Fibroblast of peridontal ligament (primary cell): ENCODE results near the gene NDUFA7.
A peak's percentile ranks its signal among the peaks of the same experiment; 100 is the strongest.
"Not testable (repeated sequence)": the region's sequence is repeated elsewhere in the genome, so short reads cannot be mapped to it uniquely, and the experiment has no call there.

ENCODE experiments used
- DNase-seq: peaks from one replicate; pipeline ENCODE4 v3.0.0-alpha.2; 2010; ENCODE audit errors: extremely low read depth

Gene NDUFA7

GRCh38 chr19:8319807-8320520 is 1.2 kb downstream of the NDUFA7 start:
- DNase-seq, result no peak

DNA sequence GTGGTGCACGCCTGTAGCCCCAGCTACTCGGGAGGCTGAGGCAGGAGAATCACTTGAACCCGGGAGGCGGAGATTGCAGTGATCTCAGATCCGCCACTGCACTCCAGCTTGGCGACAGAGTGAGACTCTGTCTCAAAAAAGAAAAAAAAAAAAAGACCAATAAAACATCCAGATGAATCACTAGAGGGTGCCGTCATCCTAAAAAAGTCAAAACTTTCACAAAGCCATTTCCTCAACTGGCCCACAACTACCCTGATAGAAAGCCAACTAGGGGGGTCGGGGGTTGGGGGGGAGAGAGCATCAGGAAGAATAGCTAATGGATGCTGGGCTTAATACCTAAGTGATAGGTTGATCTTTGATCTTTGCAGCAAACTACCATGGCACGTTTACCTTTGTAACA is 2.3 kb downstream of the NDUFA7 start:
- peak; percentile 32 for DNase-seq

GRCh38 chr19:8316351-8317125 is 4.6 kb downstream of the NDUFA7 start:
- DNase-seq, result no peak

GRCh38 chr19:8314981-8315640 is 6.1 kb downstream of the NDUFA7 start:
- not testable (repeated sequence) for DNase-seq

DNA sequence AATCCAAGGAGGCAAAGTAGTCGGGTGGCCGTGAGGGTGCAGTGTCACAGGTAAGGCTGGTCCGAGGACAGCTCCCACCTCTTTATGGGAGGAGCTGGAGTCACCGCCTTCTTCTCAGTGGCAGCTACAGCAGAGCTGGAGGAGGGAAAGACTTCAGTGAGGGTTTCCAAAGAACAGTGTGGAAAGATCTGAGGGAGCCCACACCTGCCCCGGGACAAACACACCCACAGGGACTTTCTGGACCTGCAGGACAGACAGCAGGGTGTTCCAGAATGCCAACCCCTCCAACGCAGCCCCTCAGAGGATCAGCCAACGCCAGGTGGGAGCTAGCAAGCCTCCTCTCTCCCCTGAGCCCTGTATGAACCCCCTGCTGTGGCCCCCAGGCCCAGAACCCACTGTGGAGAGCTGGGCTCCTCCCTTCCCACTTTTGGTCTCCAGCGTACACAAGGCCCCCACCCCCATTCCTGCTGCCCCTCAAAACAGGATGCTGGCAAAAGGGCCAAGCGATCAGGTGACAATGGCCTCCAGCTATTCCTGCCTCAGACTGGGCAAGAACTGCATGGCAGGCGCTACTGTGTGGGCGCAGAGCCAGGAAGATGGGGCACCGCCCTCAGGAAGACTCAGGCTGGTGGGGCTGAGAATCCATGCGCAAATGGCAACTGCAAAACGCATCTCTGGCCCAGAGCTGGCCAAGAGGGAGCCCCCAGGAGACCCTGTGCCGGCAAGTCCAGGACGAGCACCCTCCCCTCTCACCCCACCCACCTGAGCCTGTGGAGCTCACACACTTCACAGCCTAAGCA is 9.5 kb downstream of the NDUFA7 start:
- DNase-seq, result no peak

DNA sequence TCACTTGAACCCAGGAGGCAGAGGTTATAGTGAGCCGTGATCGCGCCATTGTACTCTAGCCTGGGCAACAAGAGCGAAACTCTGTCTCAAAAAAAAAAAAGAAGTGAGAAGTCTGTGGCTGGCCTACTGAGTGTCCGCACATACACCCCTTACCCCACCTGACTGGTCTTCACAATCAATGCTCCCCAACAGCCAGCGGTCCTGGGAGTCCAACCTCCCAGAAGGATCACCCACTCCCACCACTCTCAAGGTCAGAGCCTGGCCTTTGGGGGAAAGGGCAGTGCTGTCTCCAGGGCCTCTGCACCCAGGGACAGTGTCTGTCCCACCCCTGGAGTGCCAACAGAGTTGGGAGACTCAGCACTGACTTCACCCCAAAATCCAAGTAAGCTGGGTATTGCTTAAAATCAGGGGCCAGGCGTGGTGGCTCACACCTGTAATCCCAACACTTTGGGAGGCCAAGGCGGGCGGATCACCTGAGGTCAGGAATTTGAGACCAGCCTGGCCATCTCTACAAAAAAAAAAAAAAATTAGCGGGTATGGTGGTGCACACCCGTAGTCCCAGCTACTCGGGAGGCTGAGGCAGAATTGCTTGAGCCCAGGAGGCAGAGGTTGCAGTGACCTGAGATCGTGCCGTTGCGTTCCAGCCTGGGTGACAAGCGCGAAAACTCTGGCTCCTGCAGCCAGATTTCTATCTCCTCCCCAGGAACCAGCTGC is 10.7 kb downstream of the NDUFA7 start:
- no peak for DNase-seq

DNA sequence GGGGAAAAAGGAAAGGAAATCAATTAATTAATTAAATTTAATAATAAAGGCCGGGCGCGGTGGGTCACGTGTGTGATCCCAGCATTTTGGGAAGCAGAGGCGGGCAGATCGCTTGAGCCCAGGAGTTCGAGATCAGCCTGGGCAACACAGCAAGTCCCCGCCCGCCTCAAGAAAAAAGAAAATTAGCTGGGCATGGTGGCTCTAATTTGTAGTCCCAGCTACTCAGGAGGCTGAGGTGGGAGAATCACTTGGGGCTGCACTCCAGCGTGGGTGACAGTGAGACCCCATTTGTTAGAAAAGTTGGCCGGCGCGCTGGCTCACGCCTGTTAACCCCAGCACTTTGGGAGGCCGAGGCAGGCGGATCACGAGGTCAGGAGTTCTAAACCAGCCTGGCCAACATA is 12.3 kb downstream of the NDUFA7 start:
- no peak for DNase-seq

DNA sequence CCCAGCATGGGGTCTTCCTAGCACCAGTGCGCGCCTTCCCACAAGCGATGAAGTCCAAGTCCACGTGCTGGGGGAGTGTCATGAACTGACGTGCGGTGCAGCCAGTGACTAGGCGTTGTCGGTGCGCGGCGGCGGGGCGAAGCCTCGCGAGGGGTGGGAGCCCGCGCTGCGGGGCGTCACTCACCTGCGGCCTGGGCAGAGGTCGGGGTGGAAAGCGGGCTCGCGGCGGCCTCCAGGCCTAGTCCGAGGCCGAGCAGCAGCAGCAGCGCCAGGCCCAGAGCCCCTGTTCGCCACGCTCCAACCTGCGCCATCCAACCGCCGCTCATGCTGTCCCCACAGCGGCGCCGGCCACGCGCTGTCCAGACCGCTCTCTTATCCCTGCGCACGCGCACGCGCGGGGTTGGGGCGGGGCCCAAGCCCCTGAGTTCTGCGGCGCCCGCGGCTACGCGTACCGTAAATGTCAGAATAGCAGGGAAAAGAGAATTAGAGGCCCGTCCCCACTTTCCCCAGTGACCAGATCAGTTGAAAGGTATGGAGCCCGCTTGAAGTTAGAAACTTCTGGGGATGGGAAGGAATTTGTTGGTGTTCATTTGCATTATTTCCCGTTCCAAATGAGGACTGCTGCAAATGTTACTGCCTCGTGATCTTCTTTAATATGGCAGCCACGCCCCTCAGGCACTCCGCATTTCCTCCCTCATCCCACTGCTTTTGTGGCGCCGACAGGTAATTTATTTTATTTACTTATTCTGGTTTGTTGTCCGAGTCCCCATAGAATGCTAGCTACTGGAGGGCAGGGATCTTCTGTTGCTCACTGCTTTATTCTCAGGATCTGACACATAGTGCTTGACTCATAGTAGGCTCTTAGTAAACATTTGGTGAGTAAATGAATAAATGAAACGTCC is 13.0 kb downstream of the NDUFA7 start, which contains the start of gene CD320:
CD320 (minus strand) TSS at position 394 of the 902 bp plus-strand sequence; CDS start at position 326, 68 bp downstream.
- DNase-seq, result peak; percentile 86

GRCh38 chr19:8307400-8307964 is 13.7 kb downstream of the NDUFA7 start:
- DNase-seq, result no peak

GRCh38 chr19:8306235-8307054 is 14.7 kb downstream of the NDUFA7 start:
- DNase-seq, result no peak

DNA sequence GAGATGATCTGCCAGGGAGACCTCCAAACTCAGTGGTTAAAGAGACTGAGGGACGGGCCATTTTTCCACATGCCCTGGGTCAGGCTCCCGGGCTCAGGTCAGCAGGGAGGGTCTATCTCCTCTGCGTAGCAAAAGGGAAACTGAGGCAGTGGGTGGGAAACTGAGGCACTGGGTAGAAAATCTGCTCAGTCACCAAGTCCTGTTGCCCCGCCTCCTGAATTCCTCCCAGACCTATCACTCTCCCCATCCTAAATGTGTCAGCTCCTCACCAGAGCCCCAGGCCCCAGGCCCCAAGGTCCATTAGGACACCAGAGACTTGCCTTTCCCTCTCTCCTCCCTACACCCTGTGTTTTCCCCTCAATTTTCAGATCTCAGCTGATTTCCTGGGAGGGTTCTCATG is 15.4 kb downstream of the NDUFA7 start:
- DNase-seq, result no peak

- no peak for DNase-seq
Measured at GRCh38 chr19:8304841-8305621, 16.1 kb downstream of the NDUFA7 start.

- no peak for DNase-seq
Measured at GRCh38 chr19:8302734-8303133, 18.4 kb downstream of the NDUFA7 start.

DNA sequence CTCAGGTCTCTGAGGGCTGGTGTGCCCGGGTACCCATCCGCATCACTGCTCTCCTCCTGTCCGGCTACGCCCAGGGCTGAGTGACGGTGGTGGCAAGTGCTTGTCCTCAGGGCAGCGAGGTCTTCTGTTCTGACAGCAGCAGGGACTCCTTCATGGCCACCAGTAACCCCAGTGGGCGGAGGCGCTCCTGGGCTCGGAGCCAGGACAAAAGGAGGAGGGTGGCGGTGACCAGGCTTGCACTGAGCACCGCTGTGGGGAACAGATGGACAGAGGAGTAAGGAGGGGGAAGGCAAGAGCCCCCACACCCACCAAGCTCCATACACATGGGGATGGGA is 18.9 kb downstream of the NDUFA7 start:
- no peak for DNase-seq

DNA sequence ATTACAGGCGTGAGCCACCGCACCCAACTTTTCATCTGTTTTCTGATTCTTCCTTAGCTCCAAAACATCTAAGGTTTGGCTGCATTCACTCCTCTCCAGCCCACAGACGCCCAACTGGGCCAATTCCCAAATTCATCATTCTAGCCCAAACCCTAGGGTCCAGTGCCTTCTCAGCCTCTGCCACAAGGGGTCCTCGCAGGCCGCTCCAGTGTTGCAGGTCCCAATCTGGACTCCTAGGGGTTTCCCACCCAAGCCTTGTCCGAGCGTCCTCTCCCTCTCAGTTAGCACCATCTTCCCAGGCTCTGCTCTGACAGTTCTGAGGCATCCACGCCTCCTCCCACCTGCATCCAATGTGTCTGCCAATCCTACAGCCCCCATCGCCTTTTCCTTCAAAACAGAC is 29.8 kb downstream of the NDUFA7 start:
- not testable (repeated sequence) for DNase-seq

GRCh38 chr19:8276508-8276907 is 44.7 kb downstream of the NDUFA7 start:
- DNase-seq, result not testable (repeated sequence)

DNA sequence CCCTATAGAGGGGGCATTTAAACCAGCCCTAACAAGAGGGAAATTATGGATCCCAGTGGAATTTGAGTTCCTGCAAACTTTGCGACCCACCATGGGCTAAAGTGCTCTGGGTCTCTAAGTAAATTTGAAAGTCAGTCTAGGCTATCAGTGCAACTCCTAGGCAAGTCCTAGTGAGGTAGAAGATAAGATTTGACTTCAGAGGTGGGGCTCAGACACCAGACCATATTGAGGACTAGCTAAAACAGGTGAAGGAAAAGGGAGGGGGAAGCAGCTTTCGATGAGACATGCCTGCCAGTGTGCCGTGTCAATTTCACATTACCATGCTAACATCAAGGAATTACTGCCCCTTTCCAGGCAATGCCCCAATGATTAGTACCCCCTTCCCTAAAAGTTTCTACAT is 51.5 kb downstream of the NDUFA7 start:
- no peak for DNase-seq

DNA sequence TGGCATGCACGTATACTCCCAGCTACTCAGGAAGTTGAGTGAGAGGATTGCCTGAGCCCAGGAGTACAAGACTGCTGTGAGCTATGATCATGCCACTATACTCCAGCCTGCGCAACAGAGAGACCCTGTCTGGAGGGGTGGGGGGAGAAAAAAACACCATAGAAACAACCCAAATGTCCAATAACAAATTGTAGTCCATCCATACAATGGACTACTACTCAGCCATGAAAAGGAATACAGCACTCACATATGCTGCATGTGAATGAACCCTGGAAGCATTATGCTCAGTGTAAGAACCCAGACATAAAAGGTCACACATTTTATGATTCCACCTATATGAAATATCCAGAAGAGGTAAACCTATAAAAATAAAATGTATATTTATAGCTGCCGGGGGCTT is 55.3 kb downstream of the NDUFA7 start:
- no peak for DNase-seq
